Lung (tissue), 12 donors: ENCODE measurements around the gene CDC42SE2. TPM values are rescaled to one million over a fixed set of nuclear protein-coding genes. Genes with fewer than 3 reads are reported as not detected.

ENCODE experiments used
- ATAC-seq: fragments of 200-7000 bp; cut with Tn5 transposase; one replicate; pipeline ENCODE4 v1.9.1; 2020; ENCODE audit warnings: moderate number of reproducible peaks; ENCODE audit not compliant: insufficient read depth, low FRiP score
- DNase-seq, 3 donors: peaks; one replicate each; pipeline ENCODE4 v3.0.0-alpha.2; 2013 to 2017
- H3K27ac ChIP-seq, 2 donors: one replicate each; pipeline ENCODE4 v1.5.1; 2013; ENCODE audit warnings: mild to moderate bottlenecking in 2 of 2, moderate library complexity in 2 of 2, control low read depth in 1 of 2, inconsistent platforms in 1 of 2, low read depth in 1 of 2, low read length in 1 of 2
- H3K27me3 ChIP-seq, 3 donors: one replicate each; pipeline ENCODE4 v1.5.1; 2013; ENCODE audit warnings: low read length in 2 of 3; ENCODE audit not compliant: control insufficient read depth in 3 of 3, insufficient read depth in 3 of 3
- H3K36me3 ChIP-seq, 4 donors: one replicate each; pipeline ENCODE4 v1.5.1; 2013; ENCODE audit warnings: low read length in 4 of 4, mild to moderate bottlenecking in 1 of 4, moderate library complexity in 1 of 4; ENCODE audit not compliant: control insufficient read depth in 4 of 4, insufficient read depth in 4 of 4
- H3K4me1 ChIP-seq, 5 donors: one replicate each; pipeline ENCODE4 v1.5.1; 2013; ENCODE audit warnings: low read length in 5 of 5, mild to moderate bottlenecking in 2 of 5, moderate library complexity in 1 of 5; ENCODE audit not compliant: control insufficient read depth in 5 of 5, insufficient read depth in 5 of 5
- H3K4me3 ChIP-seq: one replicate; pipeline ENCODE4 v1.5.1; 2013; ENCODE audit warnings: mild to moderate bottlenecking, control low read depth, moderate library complexity
- H3K9ac ChIP-seq, 2 donors: one replicate each; pipeline ENCODE4 v1.5.1; 2013; ENCODE audit warnings: low read length in 2 of 2, control low read depth in 1 of 2; ENCODE audit not compliant: insufficient read depth in 1 of 2
- H3K9me3 ChIP-seq, 4 donors: one replicate each; pipeline ENCODE4 v1.5.1; 2013; ENCODE audit warnings: low read length in 3 of 4, mild to moderate bottlenecking in 1 of 4, moderate library complexity in 1 of 4; ENCODE audit not compliant: control insufficient read depth in 4 of 4, insufficient read depth in 3 of 4
- WGBS, 2 donors: extraction: QIAGEN DNeasy Blood & Tissue Kit; methylation state at CpG; one replicate each; pipeline ENCODE4 v1.1.7; 2013; 5-methylcytosine and 5-hydroxymethylcytosine counted together
- polyA plus RNA-seq, 2 donors: library from polyadenylated mRNA; stranded (reverse); fragments of 200-250 nt; gene quantifications; one replicate each; pipeline ENCODE4 v1.2.1, GENCODE V29; 2013
- total RNA-seq, 2 donors: library from RNA; depleted of rRNA in 1 of 2; stranded (reverse); fragments of >200 nt in 1 of 2; gene quantifications; one replicate each; pipeline ENCODE4 v1.2.1, GENCODE V29; 2014 to 2021
- TF ChIP-seq, protein P1 (sequence below): IDR thresholded peaks from 2 replicates; pipeline ENCODE4 v1.5.1; 2012; ENCODE audit warnings: mild to moderate bottlenecking; ENCODE audit errors: control extremely low read depth, extremely low read depth
- donor health status: control.
- donor health status: control.
- donor health status: Bipolar disorder and iron deficiency.
- donor health status: healthy.
- donor health status: DM: yes; HTN: yes; CAD: no.

The CDC42SE2 gene
- total and polyA plus RNA-seq, 4 donors = 18.1 to 58.9 (median 28.4) TPM

GRCh38 chr5:131381021-131381420 is 117.2 kb downstream of the CDC42SE2 start:
- WGBS, 2 donors = 66 to 83% methylated on average over 4 of the region's 4 CpGs
- TF ChIP-seq, protein P1, sequence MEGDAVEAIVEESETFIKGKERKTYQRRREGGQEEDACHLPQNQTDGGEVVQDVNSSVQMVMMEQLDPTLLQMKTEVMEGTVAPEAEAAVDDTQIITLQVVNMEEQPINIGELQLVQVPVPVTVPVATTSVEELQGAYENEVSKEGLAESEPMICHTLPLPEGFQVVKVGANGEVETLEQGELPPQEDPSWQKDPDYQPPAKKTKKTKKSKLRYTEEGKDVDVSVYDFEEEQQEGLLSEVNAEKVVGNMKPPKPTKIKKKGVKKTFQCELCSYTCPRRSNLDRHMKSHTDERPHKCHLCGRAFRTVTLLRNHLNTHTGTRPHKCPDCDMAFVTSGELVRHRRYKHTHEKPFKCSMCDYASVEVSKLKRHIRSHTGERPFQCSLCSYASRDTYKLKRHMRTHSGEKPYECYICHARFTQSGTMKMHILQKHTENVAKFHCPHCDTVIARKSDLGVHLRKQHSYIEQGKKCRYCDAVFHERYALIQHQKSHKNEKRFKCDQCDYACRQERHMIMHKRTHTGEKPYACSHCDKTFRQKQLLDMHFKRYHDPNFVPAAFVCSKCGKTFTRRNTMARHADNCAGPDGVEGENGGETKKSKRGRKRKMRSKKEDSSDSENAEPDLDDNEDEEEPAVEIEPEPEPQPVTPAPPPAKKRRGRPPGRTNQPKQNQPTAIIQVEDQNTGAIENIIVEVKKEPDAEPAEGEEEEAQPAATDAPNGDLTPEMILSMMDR = no peak
- Histone ChIP-seq H3K27me3 (no peaks in the 10 kb centered on the region), H3K36me3 (peaks cover 0 to 1% (median 0%) of the 10 kb centered on the region in 4 donors), H3K4me3 (no peak overlapping the region), H3K4me1 (peaks cover 0 to 12% (median 4%) of the 10 kb centered on the region in 5 donors), H3K9ac (no peak overlapping the region), H3K9me3 (no peaks in the 10 kb centered on the region), H3K27ac (peak overlapping the region in 1 of 2 donors; percentile 3)
- DNase-seq = no peak
- no peak for ATAC-seq

GRCh38 chr5:131381777-131382176 is 117.9 kb downstream of the CDC42SE2 start:
- TF ChIP-seq, protein P1 = no peak
- WGBS, 2 donors = 63 to 76% methylated on average over 2 of the region's 2 CpGs
- H3K9me3 ChIP-seq = no peaks in the 10 kb centered on the region
- H3K4me1 ChIP-seq = peaks cover 0 to 12% (median 4%) of the 10 kb centered on the region in 5 donors
- peaks cover 0 to 3% (median 0%) of the 10 kb centered on the region in 4 donors for H3K36me3 ChIP-seq
- no peak overlapping the region for H3K4me3 ChIP-seq
- H3K27me3 ChIP-seq = no peaks in the 10 kb centered on the region
- no peak overlapping the region for H3K9ac ChIP-seq
- ATAC-seq = no peak
- DNase-seq = no peak
- no peak overlapping the region for H3K27ac ChIP-seq

DNA sequence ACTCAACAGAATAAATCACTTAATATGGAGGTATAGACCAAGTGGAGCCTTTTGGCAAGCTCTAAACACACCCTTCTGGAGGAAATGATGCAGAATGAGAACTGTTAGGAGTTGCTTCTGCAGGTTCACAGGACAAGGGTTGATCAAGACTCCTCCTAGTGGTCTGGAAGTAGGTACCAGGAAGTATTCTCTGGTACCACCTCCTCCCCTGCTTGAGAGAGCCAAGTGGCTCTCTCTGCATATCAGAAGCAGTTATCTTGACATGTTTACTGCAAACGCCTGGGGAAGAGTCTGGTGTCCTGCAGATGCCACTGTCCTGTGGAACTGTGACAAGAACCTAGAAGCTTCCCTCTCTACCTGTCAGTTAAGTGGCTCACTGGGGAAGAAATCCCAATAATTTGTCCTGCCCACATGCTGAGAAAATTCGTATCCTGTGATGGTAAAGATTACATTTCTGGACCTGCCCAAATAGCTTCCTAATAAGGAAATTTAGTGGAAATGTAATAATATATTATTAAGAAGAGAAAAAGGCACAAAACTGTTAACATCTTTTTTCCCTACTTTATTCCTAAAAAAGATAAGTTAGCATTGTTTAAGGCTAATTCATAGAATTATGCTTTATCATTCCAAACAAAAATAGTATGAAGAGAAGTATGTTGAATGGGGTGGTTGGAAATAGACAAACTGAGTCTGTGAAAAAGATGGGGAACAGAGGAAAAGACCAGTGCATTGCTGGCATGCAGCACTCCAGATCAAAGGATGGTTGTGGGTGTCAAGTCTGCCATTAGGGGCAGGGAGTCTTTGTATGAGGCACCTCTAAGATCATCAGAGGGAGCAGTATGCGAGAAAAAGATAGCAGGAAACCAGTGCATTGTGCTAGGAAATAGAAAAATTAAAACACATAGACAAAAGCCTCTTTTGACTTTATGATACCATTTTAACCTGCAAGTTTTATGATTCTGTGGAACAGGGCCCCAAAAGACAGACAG is 118.8 kb downstream of the CDC42SE2 start:
- peaks cover 0 to 7% (median 1%) of the 10 kb centered on the region in 4 donors for H3K36me3 ChIP-seq
- no peaks in the 10 kb centered on the region for H3K9me3 ChIP-seq
- no peak overlapping the region for H3K4me3 ChIP-seq
- no peak overlapping the region for H3K27ac ChIP-seq
- H3K9ac ChIP-seq = no peak overlapping the region
- DNase-seq (peak in 1 of 3 donors; percentile 24), ATAC-seq (peak; percentile 67)
- peaks cover 0 to 12% (median 4%) of the 10 kb centered on the region in 5 donors for H3K4me1 ChIP-seq
- TF ChIP-seq, protein P1 = peak; percentile 34
- H3K27me3 ChIP-seq = no peaks in the 10 kb centered on the region
- 52 to 62% methylated on average over 3 of the region's 3 CpGs for WGBS, 2 donors
